GM18858 (cell line): ENCODE results near the gene ARL15.

ENCODE experiments used
- ATAC-seq: cut with Tn5 transposase; IDR thresholded peaks from one replicate; pipeline ENCODE4 v1.9.1; 2021; ENCODE audit not compliant: unreplicated experiment

The ARL15 gene

DNA sequence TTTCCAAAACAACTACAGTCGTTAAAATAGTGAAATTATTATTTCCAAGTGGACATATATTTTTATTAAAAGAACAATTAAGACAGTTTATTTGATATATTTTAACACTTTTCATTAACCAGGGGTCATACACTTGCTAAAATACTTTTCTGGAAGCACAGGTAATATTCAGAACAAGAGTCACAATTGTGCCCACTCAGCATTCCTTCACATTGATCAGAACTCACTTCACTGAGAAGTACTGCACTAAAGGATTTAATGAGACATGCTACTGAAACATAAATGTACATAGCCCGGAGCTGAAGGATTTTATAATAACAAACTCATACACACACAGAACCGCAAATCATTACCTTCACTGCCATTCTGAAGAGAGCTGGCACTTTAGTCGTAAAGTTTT is 361.8 kb downstream of the ARL15 start:
- no peak for ATAC-seq

DNA sequence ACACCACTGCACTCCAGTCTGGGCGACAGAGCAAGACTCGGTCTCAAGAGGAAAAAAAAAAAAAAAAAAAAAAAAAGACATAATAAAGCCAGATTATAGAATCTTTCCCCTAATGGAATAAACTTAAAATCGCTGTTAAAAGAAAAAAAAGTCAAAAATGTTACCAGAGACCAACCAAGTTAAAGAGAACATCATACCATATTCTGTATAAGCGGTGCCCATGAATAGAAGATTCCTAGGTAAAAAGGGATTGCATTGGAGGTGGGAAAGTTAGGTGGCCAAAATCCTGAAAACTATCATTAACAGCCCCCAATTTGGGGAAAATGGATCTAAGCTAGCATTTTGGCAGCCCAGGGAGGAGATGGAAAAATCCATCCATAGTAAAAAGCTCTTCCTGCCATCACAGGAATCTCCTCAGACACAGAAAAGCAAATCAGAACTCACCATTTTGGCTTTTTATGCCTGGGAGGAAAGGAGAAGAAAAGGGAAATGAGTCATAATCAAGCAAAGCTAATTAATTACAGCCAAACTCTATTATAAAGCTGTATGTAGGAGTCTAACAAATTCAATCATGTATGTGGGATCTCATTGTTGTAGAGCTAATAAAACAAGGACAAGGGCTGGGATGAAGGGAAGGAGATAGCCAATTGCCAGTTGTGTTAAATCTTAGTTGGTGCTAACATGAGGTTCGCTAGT is 363.8 kb downstream of the ARL15 start:
- no peak for ATAC-seq

DNA sequence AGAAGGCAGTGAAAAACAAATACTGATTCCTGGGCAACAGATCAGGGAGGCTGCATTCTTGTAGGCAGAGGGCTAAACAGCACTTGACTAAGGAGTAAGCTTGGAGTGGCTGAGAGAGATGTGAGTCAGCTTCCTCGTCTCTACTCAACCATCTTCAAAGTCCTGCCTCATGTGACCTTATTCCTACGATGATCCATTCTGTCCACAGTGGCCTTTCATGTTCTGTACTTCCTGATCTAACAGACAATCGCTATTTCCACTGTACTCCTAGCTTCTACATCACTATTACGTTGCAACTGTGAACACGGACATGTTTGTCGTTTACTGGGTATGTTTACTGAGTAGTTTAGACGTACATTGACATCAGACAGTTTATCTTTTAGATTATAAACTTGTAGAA is 365.4 kb downstream of the ARL15 start:
- ATAC-seq: no peak

DNA sequence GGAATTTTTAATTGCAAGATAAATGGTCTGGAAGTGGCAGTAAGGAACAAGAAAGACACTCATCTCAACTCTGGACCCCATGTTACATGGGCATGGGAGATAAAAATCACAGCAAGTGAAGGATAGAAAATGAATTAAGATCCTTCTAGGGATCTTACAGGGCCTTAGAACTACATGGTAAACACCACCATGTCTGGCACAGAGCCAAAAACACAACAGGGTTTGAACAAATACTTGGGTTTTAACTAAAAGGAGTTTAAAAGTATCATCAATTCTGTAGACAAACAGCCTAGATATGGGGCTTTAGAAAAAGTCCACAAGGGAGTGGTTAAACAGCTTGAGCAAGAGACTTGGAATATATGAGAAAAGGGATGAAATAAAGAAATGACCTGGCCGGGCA is 366.4 kb downstream of the ARL15 start:
- no peak for ATAC-seq

DNA sequence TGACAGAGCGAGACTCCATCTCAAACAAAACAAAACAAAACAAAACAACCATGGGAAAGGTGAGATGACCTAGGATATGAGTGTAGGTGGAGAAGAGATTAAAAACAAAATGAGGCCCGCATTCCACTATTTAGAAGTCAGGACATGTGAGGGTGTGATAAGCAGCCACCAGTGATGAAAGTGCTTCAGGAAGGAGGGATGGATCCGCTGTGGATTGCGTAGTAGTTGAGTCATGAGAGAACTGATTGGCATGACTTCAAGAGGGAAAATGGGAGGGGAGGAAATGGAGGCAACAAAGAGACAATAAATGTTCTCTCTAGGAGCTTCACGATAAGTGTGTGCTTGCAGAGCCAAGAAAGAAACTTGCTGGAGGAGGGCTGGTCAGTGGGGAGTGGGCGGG is 367.6 kb downstream of the ARL15 start:
- ATAC-seq: no peak

DNA sequence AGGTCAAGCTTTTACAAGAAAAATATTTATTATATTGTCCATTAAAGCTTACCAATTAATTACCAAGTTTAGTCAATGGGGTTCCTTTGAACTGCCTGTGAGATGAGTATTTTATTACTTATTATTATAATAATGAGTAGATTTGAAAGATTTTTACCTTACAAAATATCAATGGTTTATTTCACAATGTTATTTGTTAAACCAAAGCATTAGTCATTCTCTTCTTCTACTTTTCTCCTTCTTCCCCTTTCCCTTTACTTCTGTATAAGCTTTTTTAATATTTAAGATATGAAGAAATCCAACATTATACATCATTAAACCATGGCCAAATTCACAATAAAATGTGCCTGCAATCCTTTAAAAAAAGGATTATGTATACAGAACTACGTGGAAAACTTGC is 369.5 kb downstream of the ARL15 start:
- no peak for ATAC-seq

DNA sequence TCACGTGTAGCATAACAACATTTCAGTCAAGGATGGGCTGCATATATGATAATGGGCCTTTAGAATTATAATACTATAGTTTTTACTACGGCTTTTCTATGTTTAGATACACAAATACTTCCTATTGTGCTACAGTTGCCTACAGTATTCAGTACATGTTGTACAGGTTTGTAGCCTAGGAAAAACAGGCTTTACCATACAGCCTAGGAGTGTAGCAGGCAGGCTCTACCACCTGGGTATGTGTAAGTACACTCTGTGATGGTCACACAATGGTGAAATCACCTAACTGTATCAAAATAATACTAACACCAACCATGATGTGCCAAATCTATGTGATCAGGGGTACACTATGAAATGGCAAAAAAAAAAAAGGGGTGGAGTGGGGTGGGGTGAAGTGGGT is 372.9 kb downstream of the ARL15 start:
- no peak for ATAC-seq

DNA sequence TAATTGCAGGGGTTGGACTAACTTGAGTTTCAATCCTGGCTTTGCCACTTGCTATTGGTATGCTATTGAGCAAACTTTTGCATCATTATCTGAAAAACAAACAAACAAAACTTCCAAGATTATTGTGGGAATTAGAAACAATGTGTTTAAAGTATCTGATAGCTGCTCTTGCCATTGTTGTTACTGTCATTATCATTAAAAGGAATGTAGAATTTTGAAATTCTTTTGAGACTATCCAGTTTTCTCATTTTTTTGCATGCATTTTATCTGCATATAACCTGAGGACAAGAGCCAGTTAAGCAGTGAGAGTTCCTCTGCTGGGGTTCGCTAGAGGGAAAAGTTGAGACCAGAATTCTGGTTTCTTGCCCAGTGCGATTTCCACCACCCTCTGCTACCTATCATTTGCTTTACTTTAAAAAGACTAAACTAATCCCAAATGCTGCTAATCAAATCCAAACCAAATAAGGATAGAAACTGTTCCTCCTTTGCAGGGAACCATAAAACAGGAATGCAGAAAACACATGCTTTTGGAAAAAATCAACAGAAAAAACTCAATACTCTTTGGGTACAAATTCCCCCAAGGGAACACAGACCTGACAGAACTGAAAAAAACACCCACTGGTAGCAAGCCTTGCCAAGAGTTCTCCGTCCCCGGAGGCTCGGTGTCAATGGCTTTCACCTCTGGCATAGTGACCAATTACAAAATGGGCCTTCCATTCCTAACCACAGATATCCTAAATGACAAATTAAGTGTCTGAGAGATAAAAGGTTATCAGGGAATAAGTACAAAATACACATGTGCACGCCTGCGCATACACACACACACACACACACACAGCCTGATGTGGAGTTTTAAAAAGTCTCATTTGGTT is 373.7 kb downstream of the ARL15 start:
- no peak for ATAC-seq

DNA sequence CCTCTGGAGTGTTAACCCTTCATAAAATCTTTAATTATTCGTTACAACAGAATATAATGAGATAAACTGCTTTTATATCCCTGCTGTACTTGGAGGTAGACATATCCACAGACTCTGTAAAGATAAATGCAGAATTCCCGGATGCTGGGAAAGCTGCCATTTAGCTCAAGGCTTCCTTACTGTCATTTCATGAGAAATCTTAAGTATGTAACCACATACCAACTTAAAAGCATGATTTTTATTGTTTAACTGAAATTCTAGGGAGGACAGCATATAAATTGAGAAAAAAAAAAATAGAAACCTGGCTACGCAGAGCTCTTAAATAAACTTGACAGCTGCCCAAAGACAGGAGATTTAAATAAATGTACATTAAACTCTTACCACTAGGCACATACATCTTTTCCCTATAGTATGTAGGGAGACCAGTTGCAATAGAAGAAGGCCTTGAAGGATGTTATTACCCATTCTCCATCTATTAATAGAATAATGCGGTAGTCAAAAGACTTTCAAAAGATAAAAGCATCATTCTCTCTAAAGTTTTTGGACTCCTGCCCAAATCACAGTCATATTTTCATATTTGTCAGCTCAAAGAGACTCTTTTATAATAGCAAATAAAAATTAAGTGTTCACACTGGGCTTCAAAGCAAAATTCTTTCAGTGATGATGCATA is 376.1 kb downstream of the ARL15 start:
- no peak for ATAC-seq

DNA sequence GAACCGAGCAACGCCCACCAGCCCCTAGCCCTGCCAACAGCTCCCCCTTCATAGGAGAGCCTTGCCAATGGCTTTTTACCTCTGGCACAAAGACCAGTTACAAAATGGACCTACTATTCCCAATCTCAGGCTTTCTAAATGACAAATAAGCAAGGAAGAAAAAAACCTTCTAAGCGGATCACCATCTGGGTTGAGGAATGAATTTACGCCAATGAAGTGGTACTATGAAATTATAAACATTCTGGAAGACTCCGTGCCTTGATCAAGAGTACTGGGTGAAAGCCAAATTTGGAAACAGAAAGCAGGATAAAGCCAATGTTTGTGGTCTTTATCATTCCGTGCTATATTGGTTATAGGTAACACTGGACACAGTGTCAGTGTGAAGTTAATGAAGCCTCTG is 378.0 kb downstream of the ARL15 start:
- no peak for ATAC-seq

DNA sequence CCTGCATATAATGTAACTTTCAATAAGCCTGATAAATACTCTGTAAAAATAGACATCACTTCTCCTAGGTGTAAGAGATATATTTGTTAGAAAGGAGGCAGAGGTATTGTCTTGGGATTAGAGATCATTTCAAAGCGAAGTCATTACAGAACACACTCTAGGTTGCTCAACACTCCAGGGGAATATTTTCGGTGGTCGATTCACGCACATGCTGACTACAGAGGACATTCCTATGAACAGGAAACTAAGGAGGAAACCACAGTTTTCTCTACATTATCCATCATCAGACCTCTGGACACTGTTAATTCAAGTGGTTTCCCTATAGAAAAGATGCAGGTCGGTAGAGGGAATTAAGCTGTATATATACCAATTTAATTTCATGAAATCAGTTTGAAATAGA is 379.9 kb downstream of the ARL15 start:
- no peak for ATAC-seq

DNA sequence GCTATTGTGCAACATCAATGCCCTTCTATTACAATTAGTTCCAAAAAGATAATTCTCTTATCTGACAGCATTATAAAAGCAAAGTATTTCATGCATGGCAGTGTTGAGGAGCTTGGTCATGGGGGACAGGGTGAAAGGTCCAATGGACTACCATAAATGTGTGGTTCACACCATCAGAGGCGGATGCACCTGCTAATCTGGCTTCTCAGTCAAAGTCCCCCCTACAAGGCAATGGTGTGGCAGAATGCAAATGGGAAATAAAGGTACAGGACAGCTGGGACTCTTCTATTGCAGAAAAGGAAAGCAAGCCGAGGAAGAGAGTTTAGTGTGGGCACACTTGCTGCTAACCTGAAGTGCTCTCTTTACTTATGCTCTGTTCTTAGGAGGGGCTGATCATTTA is 380.8 kb downstream of the ARL15 start:
- ATAC-seq: no peak

DNA sequence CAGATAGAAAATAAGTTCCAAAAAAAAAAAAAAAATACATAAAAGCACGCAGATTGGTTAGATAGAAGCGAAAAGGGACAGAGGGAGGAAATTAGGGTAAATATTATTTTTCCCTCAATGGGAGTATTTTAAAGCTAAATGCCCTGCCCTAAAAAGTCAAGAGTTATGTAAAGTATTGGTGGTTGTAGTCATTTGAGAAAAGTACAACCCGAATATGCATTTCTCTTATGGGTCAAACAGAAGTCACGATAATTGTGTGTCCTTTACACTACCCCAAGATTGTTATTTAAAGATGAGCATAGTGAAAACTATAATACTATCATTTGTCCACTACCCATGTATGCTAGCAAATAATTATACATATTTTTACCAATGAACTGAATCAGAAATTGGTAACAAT is 381.2 kb downstream of the ARL15 start:
- ATAC-seq: no peak

DNA sequence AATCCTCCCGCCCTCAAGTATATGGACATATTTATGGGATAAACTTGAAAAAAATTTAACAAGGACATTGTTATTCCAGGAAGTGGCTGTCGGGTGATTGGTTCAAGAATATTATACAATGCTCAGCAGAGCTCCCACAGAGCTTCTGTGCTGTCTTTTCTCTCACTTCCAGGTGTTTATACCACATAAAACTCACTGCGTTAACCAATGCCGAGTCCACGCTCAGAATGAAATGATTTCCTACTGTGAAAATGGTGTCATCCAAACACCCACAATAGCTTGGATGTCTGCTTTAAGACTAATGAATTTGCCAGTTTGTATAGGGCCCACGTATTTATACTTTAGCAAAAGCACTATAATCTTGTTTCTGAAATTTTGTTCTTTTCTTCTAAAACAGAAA is 381.7 kb downstream of the ARL15 start:
- no peak for ATAC-seq

DNA sequence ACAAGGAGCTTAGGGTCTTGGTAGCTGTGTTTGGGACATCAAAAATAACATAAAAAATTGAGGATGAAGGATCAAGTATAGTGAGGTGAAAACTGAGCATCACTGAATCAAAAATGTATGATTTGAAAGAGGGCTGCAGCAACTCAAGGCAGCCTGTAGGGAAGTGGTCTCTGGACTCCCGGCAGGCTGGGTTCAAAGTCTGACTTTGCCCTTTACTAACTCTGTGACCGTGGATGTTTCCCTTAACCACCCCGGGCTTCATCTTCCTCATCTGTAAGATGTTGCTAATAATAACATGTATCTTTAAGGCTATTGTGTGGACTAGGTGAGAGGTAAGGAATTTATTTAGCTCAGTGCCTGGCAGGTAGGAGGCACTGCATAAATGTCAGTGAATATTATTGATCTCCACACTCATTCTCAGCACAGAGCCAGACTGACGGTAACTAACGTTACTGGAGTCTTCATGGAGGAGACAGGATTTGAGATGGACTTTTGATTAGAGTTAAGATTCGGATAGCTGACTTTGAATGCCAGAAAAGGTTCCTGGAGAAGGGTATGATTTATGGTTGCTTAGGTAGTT is 382.6 kb downstream of the ARL15 start:
- no peak for ATAC-seq

DNA sequence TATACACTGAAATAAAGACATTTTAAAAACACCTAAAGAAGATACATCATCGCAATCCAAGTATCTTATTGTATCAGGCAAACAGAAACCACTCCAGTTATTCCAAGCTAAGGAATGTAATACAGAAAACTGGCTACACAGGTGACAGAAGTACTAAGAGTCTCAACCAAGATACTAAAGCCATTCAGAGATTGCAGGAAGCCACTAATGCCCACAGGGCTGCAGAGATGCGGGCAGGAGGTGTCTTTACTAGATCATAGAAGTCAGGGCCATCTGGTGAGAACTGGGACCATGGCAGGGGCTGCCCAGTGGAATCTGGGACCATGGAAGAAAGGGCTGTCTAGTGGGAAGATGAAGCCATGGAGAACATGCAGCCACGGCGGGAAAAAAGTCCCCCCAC is 384.3 kb downstream of the ARL15 start:
- no peak for ATAC-seq

DNA sequence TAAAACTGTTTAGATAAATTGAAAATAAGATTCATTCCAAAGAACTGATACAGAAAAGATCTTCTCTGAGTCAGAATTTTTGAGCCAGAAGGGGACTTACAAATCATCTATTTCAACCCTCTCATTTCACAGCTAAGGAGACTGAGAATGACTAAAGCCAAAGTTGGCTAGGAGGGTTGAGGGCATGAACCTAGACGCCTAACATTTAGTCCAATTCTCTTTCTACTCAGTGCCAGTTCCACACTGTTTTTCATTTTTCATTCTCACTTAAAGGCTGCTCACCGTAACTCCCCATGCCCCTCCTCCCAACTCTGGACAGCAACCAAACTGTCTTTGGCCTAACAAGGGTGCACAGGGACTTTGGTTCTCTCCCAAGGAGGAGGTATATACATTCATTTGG is 386.0 kb downstream of the ARL15 start:
- ATAC-seq: no peak

DNA sequence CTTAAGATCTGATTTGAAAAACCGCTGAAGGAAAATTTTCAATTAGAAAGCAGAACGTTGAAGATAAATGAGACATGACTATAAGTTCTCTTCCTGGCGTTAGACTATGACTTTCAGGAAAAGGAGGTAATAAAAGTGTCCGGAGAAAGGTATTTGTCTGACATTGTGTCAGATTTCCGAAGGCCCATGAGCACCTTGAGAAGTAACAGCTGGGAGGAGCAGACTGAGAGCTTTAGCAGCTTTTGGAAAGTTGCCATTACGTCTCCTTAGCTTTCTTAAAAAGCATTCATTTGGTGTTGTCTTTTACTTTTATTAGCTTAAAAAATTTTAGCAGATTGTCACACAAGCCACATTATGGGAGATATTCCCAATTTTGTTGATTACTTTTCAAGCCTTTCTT is 386.4 kb downstream of the ARL15 start:
- ATAC-seq: no peak

DNA sequence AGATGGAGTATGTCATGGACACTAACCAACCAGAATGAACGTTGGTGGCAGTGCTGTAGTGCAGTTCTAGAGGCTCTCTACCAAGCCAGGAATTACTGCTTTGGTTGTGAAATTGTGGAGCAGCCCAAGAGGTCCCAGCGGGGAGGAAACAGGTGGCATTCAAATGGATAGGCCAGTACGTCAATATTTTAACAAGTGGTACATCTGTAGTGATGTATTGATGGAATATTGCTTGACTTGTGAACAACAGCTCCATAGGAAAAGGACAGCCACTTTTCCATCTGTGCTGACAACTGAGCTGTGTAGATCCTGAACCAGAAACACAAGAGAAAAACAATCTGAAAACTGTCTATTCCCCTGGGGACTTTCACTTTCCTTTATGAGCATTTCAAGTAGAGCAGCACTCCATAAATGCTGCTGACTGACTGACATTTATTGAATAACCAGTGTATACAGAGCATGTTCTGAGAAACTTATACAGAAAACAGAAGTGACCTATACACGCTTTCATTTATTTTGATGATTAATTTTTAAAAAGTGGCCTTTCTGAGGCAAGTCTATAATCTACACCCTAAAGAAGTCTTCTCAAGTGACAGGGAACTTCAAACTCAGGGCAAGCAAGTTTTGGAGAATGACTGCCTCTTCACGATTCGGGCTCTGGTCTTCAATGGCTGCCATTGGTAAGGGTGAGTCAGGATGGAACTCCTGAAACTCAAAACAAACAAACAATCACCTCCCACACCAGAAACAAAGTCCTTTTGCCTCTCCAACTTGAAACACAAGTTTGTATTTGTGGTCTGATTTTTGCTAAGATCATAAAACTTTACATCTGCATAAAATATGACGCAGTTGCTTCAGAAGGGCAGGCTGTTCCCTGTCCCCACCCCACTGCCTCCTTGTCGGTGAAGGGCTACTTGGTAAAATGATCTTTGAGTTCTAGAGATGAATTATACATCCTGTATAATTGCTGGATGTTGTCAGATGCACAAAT is 387.6 kb downstream of the ARL15 start:
- no peak for ATAC-seq

DNA sequence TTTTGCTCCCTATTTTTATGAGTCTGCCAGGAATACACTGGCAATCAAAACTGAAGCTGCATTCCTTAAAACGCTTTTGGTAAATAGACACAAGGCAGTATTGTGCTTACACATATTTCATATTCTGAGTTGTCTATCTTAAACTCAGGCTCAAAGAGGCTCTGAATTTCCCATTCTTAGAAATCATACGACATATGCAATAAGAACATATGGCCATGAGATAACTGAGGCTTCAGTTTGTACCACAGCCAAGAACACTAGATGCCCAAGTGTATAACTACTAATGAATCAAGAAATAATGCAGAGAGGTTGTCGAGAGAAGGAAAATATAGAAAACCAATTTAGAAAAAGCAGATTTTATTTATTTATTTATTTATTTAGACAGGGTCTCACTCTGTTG is 392.5 kb downstream of the ARL15 start:
- no peak for ATAC-seq

DNA sequence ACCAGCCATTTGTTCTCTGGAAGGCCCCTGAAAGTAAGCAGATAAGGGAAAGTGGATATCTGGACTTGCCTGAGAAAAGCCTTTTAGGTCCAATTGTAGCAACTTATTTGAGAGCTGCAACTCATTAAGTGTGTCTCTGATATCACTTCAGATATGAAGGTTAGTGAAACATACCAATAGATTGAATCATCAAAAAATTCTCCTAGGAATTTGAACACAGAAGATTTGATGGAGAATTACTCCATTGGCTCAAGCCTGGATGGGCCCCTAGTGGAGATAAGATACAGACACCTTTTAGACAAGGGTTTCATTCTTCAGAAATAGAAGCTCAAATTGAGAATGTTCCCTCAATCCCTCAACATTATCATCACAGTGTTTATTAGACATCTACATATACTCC is 393.3 kb downstream of the ARL15 start:
- ATAC-seq: no peak
